Keratinocyte (primary cell): Measurements from ENCODE around the gene POLE2. TPM values are rescaled to one million over a fixed set of nuclear protein-coding genes. Genes with fewer than 3 reads are reported as not detected.
"Not testable (repeated sequence)": the region's sequence is repeated elsewhere in the genome, so short reads cannot be mapped to it uniquely, and the experiment has no call there.

Source experiments
- DNase-seq: peaks from one replicate; pipeline ENCODE4 v3.0.0-alpha.2; 2011; ENCODE audit warnings: low read depth, missing footprints, low spot score
- FAIRE-seq: peaks from 2 replicates; lab custom pipeline; 2011; peaks lifted over from hg19 to GRCh38; lab: Jason Lieb, UNC
- H2AFZ ChIP-seq: 2 replicates; pipeline ENCODE4 v1.6.0; 2012; ENCODE audit warnings: low read length, control low read depth, inconsistent platforms; ENCODE audit not compliant: control insufficient read depth
- H3K27ac ChIP-seq: 2 replicates; pipeline ENCODE4 v1.5.1; 2011; ENCODE audit warnings: low read length; ENCODE audit not compliant: control insufficient read depth, insufficient read depth
- H3K27me3 ChIP-seq: 3 replicates; pipeline ENCODE4 v1.6.0; 2011; ENCODE audit warnings: low read length; ENCODE audit not compliant: control insufficient read depth, insufficient read depth; ENCODE audit errors: extremely low read depth
- H3K36me3 ChIP-seq, 2 experiments: 2 replicates in 1 of 2; 3 replicates in 1 of 2; pipeline ENCODE4 v1.5.1; 2011; ENCODE audit warnings: low read length in 2 of 2, mild to moderate bottlenecking in 1 of 2; ENCODE audit not compliant: control insufficient read depth in 2 of 2, insufficient read depth in 2 of 2; ENCODE audit errors: extremely low read depth in 1 of 2
- H3K4me1 ChIP-seq: 3 replicates; pipeline ENCODE4 v1.5.1; 2011; ENCODE audit warnings: low read length; ENCODE audit not compliant: control insufficient read depth, insufficient read depth; ENCODE audit errors: extremely low read depth
- H3K4me2 ChIP-seq: 3 replicates; pipeline ENCODE4 v1.6.0; 2011; ENCODE audit warnings: low read depth, low read length; ENCODE audit not compliant: control insufficient read depth, insufficient read depth; ENCODE audit errors: extremely low read depth
- H3K4me3 ChIP-seq, 3 experiments: fragments of 200-600 bp in 1 of 3; sonication (generic) in 1 of 3; 2 replicates in 2 of 3; 3 replicates in 1 of 3; pipeline ENCODE4 v1.5.1; 2011 to 2016; ENCODE audit warnings: low read length in 3 of 3, mild to moderate bottlenecking in 3 of 3, control low read depth in 2 of 3, inconsistent platforms in 1 of 3, low read depth in 1 of 3, mixed read lengths in 1 of 3, mixed run types in 1 of 3, moderate library complexity in 1 of 3; ENCODE audit not compliant: control insufficient read depth in 2 of 3, insufficient read depth in 2 of 3; ENCODE audit errors: extremely low read depth in 1 of 3
- H3K79me2 ChIP-seq: 2 replicates; pipeline ENCODE4 v1.6.0; 2012; ENCODE audit warnings: low read length; ENCODE audit not compliant: control insufficient read depth, insufficient read depth
- H3K9ac ChIP-seq: 3 replicates; pipeline ENCODE4 v1.6.0; 2011; ENCODE audit warnings: low read length; ENCODE audit not compliant: control insufficient read depth, insufficient read depth; ENCODE audit errors: extremely low read depth
- H3K9me1 ChIP-seq: 3 replicates; pipeline ENCODE4 v1.6.0; 2011; ENCODE audit warnings: low read length; ENCODE audit not compliant: control insufficient read depth, insufficient read depth; ENCODE audit errors: extremely low read depth
- H3K9me3 ChIP-seq: 2 replicates; pipeline ENCODE4 v1.5.1; 2012; ENCODE audit warnings: low read depth, low read length; ENCODE audit not compliant: control insufficient read depth
- H4K20me1 ChIP-seq: 3 replicates; pipeline ENCODE4 v1.6.0; 2011; ENCODE audit warnings: low read length; ENCODE audit not compliant: control insufficient read depth, insufficient read depth; ENCODE audit errors: extremely low read depth
- EZH2 ChIP-seq: IDR thresholded peaks from one replicate; pipeline ENCODE4 v1.6.1; 2012; ENCODE audit warnings: inconsistent platforms, mild to moderate bottlenecking, low read length, moderate library complexity
- dilution Hi-C: fragments of 300-500 bp; cut with MboI; formaldehyde crosslinking; loops from one replicate; pipeline ENCODE4 v1.7.0; 2020; ENCODE audit warnings: low sequenced_read_pairs; ENCODE audit not compliant: extremely low pct_ligation_motif_present
- polyA plus RNA-seq, 5 experiments: library from polyadenylated mRNA; depleted of rRNA in 3 of 5; stranded (reverse) in 3 of 5; stranded (forward) in 1 of 5; unstranded in 1 of 5; fragments of >200 nt; gene quantifications; 1 replicate in 1 of 5; 2 replicates in 3 of 5; 3 replicates in 1 of 5; pipeline versions ENCODE4 v1.2.1 to v1.2.3, GENCODE V29; 2011 to 2012; ENCODE audit warnings: missing spikeins in 2 of 5, low read depth in 1 of 5, low replicate concordance in 1 of 5
- TF ChIP-seq, protein P1 (sequence below), 3 experiments: IDR thresholded peaks in 1 of 3; conservative IDR thresholded peaks in 1 of 3; optimal IDR thresholded peaks in 1 of 3; 2 replicates in 2 of 3; 3 replicates in 1 of 3; pipeline versions ENCODE3 to v1.5.1; 2011; ENCODE audit warnings: low read length in 3 of 3, mild to moderate bottlenecking in 3 of 3, moderate library complexity in 2 of 3, control low read depth in 1 of 3, inconsistent platforms in 1 of 3; ENCODE audit not compliant: insufficient read depth in 2 of 3; ENCODE audit errors: extremely low read depth in 1 of 3

Gene POLE2
- polyA plus RNA-seq, 1 donor (not counting 4 experiments of a cell fraction or from before 2014, with no cell fraction given): 14.1 TPM

DNA sequence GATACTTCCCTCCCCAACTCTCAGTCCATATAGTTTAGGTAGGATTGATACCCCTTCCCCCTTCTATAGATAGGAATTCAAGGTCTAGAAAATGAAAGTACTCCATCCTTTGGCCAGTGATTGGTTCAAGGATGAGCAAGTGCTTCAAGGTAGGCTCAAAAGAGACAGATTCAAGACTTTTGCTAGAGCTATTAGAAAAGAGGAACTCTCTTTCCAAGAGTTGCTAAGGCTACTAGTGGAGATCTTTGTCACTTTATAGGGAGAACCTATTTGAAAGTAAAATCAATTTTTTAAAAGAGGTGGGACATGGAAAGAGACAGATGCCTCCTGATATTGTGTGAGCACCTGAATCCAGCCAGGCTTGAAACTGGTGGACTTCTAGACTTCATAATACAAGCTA is 17.5 kb downstream of the POLE2 start:
- no peak overlapping the region for H3K27ac ChIP-seq
- H3K4me3 ChIP-seq: no peak overlapping the region
- no peak overlapping the region for H2AFZ ChIP-seq
- dilution Hi-C loops: no loop called here
- H3K79me2 ChIP-seq: no peaks in the 10 kb centered on the region
- TF ChIP-seq, protein P1, sequence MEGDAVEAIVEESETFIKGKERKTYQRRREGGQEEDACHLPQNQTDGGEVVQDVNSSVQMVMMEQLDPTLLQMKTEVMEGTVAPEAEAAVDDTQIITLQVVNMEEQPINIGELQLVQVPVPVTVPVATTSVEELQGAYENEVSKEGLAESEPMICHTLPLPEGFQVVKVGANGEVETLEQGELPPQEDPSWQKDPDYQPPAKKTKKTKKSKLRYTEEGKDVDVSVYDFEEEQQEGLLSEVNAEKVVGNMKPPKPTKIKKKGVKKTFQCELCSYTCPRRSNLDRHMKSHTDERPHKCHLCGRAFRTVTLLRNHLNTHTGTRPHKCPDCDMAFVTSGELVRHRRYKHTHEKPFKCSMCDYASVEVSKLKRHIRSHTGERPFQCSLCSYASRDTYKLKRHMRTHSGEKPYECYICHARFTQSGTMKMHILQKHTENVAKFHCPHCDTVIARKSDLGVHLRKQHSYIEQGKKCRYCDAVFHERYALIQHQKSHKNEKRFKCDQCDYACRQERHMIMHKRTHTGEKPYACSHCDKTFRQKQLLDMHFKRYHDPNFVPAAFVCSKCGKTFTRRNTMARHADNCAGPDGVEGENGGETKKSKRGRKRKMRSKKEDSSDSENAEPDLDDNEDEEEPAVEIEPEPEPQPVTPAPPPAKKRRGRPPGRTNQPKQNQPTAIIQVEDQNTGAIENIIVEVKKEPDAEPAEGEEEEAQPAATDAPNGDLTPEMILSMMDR (optimal IDR thresholded peaks at IDR 0.05 in 1 of 3, IDR thresholded peaks at IDR 0.05 in 1 of 3, conservative IDR thresholded peaks at IDR 0.05 in 1 of 3; ENCODE audit: extremely low read depth in 1 of 3, insufficient read depth in 2 of 3, low read length in 3 of 3): no peak
- no peak for TF ChIP-seq EZH2
- H3K9me1 ChIP-seq: no peaks in the 10 kb centered on the region
- no peak overlapping the region for H3K4me2 ChIP-seq
- FAIRE-seq (no peak), DNase-seq (no peak)
- no peaks in the 10 kb centered on the region for H3K27me3 ChIP-seq
- H3K4me1 ChIP-seq: no peaks in the 10 kb centered on the region
- no peaks in the 10 kb centered on the region for H3K9me3 ChIP-seq
- no peak overlapping the region for H3K9ac ChIP-seq
- no peaks in the 10 kb centered on the region for H3K36me3 ChIP-seq
- no peaks in the 10 kb centered on the region for H4K20me1 ChIP-seq

DNA sequence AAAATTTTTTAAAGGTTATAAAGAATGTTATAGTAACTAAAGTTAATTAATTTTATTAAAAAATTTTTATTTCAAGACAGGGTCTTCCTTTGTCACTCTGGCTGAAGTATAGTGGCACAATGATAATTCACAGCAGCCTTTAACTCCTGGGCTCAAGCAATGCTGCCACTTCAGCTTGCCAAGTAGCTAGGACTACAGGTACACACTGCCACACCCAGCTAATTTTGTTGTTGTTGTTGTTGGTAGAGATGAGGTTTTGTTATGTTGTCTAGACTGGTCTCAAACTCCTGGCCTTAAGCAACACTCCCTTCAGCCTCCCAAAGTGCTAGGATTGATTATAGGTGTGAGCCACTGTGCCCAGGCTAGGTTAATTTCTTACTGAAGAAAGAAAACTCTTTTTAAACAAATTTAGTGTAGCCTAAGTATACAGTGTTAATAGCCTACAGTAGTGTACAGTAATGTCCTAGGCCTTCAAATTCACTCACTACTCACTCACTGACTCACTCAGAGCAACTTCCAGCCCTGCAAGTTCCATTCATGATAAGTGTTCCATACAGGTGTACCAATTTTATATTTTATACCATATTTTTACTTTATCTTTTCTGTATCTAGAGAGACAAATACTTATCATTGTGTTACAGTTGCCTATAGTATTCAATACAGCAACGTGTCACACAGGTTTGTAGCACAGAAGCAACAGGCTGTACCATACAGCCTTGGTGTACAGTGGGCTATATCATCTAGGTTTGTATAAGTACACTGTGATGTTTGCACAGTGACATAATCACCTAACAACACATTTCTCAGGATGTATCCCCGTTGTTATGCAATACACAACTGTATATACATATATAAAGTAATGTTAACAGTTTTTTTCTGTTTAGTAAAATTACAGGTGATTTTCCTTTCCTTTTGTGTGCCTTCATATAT is 28.2 kb downstream of the POLE2 start:
- H3K4me3 ChIP-seq: no peak overlapping the region
- dilution Hi-C loops: no loop called here
- peak overlapping the region; percentile 44 for H3K27ac ChIP-seq
- H4K20me1 ChIP-seq: no peaks in the 10 kb centered on the region
- no peaks in the 10 kb centered on the region for H3K79me2 ChIP-seq
- H3K27me3 ChIP-seq: no peaks in the 10 kb centered on the region
- no peak overlapping the region for H3K4me2 ChIP-seq
- no peak overlapping the region for H3K9ac ChIP-seq
- no peaks in the 10 kb centered on the region for H3K36me3 ChIP-seq
- no peaks in the 10 kb centered on the region for H3K9me3 ChIP-seq
- DNase-seq (no peak), FAIRE-seq (no peak)
- peaks cover 2% of the 10 kb centered on the region for H3K4me1 ChIP-seq
- no peak overlapping the region for H2AFZ ChIP-seq
- no peak for TF ChIP-seq EZH2
- TF ChIP-seq, protein P1 (optimal IDR thresholded peaks at IDR 0.05 in 1 of 3, IDR thresholded peaks at IDR 0.05 in 1 of 3, conservative IDR thresholded peaks at IDR 0.05 in 1 of 3; ENCODE audit: extremely low read depth in 1 of 3, insufficient read depth in 2 of 3, low read length in 3 of 3): no peak
- no peaks in the 10 kb centered on the region for H3K9me1 ChIP-seq

DNA sequence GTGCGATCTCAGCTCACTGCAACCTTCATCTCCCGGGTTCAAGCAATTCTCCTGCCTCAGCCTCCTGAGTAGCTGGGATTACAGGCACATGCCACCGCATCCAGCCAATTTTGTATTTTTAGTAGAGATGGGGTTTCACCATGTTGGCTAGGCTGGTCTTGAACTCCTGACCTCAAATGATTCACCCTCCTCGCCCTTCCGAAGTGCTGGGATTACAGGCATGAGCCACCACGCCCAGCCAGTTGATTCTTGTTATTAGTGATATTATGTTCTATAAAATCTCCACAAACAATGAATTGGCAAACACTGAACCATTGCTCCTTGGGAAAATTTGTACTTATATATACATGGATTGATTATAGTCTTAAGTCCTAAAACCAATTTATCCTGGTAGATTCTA is 30.5 kb downstream of the POLE2 start:
- H2AFZ ChIP-seq, H3K9ac ChIP-seq, H3K9me1 ChIP-seq, H3K9me3 ChIP-seq, H3K27me3 ChIP-seq, H3K4me2 ChIP-seq, H3K36me3 ChIP-seq, H3K27ac ChIP-seq, H3K79me2 ChIP-seq, H3K4me3 ChIP-seq, H4K20me1 ChIP-seq, H3K4me1 ChIP-seq, dilution Hi-C loops, FAIRE-seq, DNase-seq: not testable (repeated sequence)
